GM21423 (cell line): Measurements from ENCODE around the gene ATXN7L3B.
"Not testable (repeated sequence)": the region's sequence is repeated elsewhere in the genome, so short reads cannot be mapped to it uniquely, and the experiment has no call there.

ENCODE experiments used
- ATAC-seq: cut with Tn5 transposase; IDR thresholded peaks from one replicate; pipeline ENCODE4 v1.9.1; 2021; ENCODE audit warnings: mild to moderate bottlenecking, moderate library complexity; ENCODE audit not compliant: unreplicated experiment

Gene ATXN7L3B, protein sequence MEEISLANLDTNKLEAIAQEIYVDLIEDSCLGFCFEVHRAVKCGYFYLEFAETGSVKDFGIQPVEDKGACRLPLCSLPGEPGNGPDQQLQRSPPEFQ

DNA sequence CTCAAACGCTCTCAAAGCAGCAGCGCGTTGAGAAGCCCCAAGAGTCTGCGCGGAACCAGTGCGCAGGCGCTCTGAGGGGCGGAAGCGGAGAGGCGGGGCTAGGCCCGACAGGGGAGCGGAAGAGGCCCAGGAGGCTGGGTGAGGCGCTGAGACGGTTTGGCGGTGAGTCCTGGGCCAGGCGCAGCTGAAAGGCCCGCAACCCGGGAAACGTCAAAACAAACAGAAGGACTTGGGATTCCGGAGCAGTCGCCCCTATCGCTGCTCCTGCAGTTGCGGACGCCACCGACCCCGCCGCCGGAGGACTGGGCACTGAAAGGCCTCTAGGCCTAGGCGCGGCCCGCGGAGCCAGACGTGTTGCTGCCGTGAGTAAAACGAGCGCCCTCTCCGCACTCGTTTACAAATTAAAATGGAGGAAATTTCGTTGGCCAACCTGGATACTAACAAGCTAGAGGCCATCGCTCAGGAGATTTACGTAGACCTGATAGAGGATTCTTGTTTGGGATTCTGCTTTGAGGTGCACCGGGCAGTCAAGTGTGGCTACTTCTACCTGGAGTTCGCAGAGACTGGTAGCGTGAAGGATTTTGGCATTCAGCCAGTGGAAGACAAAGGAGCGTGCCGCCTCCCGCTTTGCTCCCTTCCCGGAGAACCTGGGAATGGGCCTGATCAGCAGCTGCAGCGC, at the start of gene ATXN7L3B:
ATXN7L3B (plus strand) TSS at position 129 of the 679 bp plus-strand sequence; CDS start at position 407, 278 bp downstream.
- peak; percentile 97 for ATAC-seq

DNA sequence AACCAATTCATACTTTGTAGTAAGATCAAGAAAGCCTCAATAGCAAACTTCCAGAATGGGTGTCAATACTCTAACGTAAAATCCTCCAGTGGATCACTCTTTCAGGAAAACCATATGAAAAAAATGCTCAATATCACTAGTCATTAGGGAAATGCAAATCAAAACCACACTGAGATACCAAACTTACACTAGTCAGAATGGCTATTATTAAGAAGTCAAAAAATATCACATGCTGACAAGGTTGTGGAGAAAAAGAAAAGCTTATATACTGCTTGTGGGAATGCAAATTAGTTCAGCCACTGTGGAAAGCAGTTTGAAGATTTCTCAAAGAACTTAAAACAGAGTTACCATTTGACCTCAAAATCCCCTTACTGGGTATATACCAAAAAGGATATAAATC, 49.5 kb upstream of the ATXN7L3B start:
- peak; percentile 38 for ATAC-seq

DNA sequence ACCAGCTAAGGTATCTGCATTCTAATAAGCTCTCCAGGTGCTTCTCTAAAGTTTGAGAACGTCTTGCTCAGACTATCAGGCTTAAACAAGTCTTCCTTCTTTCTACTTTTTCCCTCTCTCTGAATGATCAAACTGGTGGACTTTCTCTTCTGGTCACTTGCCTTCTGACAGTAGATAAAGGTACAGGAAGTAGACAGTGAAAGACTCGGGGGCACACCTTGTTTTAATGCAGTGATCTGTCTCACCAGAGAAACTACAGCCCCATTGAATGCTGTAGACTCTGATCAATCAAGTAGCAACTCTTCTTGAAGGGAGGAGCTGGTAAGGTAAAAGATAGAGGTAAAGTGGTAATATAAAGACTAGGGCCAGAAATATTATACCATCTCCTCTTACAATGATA, 48.1 kb upstream of the ATXN7L3B start:
- peak; percentile 30 for ATAC-seq

DNA sequence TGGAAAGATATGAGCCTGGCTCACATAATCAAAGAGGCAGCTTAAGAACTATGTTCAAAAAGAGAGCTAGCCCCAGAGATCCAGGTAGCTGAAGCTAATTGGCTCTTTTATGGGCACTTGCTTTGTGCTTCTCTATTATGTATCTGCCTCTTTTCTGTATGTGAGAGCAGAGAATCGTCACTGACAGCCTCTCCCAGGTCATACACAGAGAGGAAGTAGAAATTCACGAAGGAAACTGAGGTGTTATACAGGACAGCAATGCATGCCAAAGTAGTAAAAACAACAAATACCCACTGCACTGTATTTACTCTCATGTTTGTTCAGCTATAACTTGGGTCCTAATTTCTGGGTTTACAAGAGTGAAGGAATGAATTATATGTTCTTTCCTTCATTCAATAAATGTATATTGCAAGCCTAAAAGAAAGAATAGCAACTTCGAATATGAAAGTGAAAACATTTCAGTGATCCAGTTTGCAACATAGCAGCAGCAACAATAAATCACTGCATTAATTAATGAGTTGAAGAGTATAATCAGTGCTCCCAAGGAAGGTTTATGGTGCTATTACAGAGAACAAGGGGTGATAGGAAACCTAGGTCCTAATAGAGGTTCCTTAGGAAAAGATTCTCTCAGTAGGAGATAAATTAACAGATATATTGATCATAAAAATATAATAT, 47.1 kb upstream of the ATXN7L3B start:
- ATAC-seq: peak; percentile 78

DNA sequence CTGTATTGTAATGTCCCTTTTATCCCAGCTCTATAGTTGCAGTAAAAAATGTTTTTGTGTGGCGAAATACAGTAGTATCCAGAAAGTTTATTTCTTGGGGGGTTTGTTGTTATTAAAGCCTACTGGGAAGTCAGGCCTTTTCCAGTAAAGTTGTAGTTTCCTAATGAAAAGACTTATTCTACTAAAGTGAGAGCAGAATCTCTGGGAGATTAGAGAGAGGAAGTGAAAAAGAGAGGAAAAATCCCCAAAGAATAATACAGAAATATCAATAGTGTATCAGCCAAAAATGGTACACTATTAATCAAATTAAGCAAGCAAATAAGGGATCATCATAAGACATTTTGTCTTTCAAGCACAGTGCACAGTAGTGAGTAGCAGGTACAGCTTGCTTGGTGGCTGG, 46.3 kb upstream of the ATXN7L3B start:
- ATAC-seq: no peak

DNA sequence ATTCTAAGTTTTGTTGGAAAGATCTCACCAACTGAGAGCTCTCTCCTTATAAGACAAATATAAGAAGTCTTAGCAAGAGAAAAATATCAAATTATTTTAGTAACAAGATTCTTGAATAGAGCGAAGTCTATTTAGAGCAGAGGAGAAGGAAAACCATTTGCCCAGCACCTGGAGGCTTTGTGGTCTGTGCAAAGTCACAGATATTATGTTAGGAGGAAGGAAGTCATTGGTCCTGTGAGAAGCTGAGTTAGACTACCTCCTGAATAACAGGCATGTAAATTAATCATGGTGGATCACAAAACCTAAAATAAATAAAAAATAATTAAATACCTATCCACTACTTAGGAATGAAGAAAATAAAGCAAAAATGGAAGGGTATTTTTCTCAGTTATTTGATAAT, 38.4 kb upstream of the ATXN7L3B start:
- ATAC-seq: no peak

DNA sequence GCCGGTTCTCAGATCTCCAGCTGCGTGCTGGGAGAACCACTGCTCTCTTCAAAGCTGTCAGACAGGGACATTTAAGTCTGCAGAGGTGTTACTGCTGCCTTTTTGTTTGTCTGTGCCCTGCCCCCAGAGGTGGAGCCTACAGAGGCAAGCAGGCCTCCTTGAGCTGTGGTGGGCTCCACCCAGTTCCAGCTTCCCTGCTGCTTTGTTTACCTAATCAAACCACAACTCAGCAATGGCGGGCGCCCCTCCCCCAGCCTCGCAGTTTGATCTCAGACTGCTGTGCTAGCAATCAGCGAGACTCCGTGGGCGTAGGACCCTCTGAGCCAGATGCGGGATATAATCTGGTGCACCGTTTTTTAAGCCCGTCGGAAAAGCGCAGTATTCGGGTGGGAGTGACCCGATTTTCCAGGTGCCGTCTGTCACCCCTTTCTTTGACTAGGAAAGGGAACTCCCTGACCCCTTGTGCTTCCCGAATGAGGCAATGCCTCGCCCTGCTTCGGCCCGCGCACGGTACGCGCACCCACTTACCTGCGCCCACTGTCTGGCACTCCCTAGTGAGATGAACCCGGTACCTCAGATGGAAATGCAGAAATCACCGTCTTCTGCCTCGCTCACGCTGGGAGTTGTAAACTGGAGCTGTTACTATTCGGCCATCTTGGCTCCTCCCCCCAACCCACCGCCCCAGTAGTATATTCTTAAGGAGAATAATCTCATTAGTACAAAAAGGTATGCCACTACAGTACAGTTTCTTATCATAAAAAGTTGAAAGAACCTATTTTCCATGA, 28.6 kb upstream of the ATXN7L3B start:
- ATAC-seq: not testable (repeated sequence)

DNA sequence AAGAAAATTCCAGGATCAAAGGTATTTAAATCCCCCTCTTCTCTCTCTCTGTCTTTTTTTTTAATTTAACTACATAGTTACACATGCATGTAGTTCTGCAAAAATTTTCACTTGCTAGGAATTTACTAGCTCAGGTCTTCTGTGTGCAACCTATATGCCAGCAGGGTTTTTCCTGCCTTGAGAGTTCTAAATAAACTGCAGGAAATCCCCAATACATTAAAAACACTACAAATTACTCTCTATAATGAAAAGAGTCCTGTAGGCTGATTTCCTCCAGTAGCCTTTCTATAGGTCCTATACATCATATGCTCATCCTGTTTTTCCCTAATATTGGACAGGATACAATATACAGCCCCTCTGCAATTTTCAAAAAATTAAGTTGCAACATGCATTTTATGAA, 27.7 kb upstream of the ATXN7L3B start:
- ATAC-seq: no peak

DNA sequence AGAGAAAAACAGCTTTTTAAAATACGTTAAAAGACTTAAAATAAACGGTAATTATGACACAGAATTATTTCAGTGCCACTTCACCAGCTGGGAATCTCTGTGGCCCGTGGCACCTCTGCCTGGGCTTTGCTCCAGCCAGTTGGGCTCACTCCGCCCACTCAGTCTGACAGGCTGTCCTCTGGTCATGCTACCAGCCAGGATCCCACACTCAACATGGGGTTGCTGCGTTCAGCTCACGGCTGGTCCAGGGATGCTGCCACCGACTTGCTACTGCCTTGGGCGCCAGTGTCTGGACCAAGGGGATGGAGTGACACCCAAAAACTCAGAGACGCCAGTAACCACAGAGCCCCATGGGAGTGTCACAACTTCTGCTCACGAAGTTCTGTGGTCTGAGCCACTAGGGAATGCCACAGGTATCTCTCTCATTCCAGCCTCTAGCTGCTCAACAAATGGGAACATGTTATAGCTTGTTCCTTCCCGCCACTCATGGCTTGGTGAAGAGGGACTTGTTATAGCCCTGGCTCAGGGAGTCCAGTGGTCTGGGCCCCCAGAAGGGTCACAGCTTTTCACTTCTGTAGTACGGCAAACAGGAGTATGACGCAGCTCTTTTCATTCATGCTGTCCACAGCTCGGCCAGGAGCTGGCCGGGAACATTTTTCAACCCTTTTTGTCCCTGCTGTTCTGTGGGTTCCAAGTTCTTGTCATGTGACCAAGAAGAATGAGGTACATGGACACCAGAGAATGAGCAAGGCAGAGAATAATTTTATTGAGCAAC, 23.4 kb upstream of the ATXN7L3B start:
- ATAC-seq: no peak

DNA sequence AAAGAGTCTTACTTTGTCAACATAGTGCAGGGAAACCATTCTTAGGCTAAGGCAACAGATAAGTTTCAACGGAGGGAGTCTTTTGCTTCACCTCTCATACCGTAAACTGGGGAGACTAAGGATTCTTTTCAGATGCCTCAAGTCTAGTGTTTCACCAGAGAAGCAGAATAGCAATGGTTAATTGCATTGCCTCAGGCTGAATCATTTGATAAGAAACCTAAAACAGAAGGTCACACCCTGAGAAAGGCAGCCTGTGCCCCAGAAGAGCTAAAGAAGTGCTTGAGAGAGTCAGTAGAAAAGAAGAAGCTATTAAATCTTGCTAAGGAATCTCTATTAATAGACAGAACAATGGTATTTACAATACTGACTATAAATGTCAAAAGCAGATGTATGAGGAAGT, 21.8 kb upstream of the ATXN7L3B start:
- no peak for ATAC-seq

DNA sequence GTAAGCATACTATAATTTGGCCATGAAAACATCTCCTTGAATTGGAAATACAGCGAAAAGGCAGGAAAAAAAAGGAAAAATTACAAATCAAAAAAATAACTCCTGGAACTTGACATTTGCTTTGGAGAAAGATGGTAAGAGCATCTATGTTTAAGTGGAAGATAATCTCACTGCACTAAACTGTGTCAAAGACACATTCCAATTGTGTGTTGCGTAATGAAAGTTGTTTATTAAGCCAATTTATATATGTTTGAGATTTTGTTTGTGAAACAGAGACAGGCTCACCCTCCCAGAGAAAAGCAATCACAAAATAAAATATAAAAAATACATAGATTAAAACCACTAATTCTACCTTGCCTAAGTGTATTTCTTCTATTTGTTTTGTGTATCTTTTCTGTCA, 11.1 kb upstream of the ATXN7L3B start:
- no peak for ATAC-seq

DNA sequence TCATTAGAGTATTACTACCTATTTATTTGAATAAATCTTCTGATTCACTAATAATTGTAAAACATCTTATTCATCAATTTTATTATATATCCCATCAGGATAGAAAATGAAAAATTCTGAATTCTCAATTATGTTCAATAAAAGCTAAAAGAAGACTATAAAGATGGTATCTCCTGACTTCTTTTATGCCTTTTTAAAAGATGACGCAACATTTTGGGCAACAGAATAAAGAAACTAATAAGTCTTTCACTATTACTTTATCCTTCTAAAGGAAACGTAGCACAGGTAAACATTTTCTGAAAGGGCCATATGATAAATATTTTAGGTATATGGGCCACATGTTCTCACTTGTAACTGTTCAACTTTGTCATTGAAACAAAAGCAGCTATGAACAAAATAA, 10.1 kb upstream of the ATXN7L3B start:
- no peak for ATAC-seq

DNA sequence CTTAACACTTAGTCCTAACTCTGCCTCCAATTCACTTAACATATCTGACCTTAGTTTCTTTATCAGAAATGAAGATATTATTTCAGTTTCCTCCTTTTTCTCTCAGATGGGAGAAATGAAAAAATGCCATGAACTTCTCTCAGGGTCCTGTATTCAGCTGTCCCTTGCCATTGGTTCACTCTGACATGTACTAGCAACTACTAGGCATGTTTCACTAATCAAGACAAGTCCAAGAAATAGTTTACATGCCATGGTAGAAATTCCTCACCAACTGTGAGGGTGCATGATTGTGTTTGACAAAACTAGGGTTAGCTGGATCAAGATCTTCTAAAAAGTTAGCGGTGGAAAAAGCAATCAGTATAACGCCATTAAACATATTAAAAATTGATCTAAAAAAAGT, 7.0 kb upstream of the ATXN7L3B start:
- ATAC-seq: no peak

DNA sequence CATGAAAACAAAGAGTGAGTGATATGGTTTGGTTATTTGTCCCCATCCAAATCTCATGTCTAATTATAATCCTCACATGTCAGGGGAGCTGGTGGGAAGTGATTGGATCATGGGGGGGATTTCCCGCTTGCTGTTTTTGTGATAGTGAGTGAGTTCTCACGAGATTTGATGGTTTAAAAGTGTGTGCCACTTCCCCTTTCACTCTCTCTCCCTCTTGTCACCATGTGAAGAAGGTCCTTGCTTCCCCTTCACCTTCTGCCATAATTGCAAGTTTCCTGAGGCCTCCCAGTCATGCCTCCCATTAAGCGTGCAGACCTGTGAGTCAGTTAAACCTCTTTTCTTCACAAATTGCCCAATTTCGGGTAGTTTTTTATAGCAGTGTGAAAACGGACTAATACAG, 2.1 kb upstream of the ATXN7L3B start:
- no peak for ATAC-seq

DNA sequence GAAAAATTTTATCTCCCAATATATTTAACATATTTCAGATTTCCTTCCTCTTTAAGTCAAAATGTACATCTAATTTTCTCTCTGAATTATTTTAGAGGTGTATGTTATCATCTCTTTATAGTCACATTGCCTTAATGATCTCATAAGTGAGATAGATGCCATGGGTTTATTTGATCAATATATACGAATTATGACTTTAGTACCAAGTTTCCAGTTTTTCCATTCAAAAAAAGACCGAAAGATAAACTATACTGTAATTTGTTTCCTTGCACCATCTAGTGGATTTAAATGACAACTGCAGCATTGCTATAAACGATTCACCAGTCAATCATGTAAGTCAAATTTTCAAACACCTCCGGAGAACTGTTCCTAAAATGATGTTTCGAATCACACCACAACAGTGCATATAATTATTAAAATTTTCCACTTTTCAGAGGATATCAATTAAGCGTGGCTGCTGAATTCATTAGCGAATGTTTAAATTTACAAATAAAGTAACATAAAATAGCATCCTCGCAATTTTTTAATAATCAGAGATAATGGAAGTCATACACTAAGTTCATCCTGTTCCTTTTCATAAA, 419 bp upstream of the ATXN7L3B start:
- peak; percentile 57 for ATAC-seq

DNA sequence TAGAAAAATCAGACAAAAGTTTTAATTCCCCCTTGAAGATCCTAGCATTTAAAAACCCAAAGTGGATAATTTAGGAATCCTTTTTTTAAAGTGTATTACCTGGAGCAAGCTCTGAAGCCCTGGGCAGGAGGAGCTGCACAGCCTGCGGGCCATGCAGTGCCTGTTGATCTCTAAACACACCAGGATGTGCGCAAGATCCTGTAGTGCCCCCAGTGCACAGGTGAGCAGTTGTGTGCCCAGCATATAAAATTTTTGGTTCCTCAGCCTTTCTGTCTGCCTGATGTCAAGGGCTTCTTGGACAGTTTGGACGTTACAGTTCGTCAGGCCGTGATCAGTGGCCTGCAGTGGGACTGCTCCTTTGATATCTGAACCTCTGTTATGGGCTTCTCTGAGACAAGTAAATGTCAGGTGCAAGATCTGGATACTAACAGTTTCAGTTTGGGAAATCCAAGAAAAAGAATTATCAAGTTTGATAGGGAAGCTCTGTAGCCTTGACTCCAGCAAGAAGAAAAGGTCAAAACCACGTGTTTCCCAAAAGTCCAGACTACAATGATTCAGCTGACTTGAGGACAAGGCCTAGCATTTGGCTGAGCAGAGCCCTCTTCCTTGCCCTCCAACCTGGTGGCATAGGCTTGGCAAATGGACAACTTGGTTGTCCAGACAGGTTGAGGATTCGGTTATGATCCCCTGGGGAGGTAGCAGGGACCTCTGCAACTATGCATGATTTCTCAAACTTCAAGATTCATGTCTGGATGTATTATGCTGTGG, 1.0 kb downstream of the ATXN7L3B start:
- peak; percentile 24 for ATAC-seq

DNA sequence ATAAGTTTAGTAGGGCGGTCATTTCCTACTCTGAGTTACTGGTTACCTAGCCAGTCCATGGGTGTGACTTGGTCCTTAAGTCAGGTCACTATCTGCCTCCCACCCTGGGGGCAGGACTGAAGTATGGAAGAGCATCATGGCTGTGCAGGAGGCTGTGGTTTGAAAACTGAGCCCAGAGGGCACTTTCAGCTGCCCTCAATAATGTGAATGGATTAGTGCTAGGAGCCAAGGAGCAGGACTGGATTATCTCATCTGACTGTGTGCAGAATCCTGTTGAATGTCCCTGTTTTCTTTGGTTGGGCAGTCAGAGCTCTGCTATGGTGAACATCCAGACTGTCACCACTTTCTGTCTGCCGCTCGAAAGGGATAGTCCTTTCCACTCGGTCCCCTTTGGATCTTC, 1.6 kb downstream of the ATXN7L3B start:
- no peak for ATAC-seq

DNA sequence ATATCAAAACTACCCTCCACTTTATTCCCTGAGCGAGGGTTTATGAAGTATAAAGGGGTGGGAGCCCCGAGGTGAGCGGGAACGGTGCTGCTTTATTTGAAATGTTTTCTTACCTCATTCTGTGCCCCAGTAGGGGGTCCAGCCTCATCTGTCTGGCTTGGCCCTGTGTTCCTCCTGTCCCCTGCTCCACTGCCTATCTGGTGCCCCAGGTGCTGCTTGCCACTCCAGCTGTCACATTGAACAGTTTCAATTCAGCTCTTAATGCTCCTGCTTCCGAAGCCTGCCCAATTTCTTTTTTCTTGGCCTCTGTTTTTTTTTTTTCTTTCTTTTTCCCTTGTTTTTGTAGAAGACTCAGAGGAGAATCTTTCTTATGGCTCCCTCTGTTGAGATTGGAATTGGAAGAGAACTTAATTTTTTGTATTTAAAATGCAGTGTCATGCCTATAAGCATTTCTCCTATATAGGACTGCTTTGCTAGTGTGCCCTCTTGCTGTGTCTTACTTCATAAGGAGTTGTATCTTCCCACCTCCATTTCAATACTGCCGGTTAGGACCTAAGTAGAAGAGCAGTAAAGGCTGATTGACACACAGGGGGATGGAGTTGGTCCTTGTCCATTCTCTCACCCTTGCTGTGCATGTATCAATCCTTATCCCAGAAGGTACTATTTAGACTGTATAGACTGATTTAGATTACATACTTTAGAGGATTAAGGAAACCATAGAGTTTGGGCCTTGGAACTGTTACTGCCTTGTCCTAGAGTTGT, 2.3 kb downstream of the ATXN7L3B start:
- no peak for ATAC-seq

DNA sequence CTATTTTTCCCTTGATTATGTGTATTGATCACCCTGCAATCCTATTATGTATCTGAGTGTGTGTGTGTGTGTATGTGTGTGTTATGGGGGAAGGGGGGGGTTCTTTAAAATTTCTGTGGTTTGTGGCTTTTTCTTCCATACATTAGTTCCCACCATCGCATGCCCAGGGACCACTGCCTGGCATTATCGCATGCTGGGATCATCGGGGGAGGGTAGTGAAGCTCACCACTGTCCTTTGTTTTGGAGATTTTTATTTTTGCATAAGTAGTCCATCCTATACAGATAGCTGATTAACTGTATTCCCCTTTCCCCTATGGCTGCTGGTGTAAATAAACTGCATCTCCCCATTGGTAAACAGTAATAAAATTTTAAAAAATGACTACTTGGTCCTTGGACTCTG, 3.4 kb downstream of the ATXN7L3B start:
- no peak for ATAC-seq
